ENCODE results near the gene MIOS.

Gene MIOS

DNA sequence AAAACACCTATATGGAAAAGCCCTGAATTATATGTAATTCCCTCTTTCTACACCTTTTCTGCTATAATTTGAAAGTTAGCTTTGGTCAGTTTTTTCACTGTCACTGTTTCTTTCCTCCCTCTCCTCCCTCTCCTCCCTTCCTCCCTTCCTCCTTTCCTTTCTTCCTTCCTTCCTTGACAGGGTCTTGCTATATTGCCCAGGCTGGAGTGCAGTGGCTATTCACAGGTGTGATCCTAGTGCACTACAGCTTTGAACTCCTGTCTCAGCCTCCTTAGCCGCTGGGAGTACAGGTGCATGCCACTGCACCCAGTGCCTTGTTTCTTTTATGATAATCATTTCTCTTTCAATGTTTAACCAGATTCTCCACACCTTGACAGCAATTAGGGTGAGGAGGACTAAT is 51.7 kb downstream of the MIOS start:
- no peaks in the 10 kb centered on the region for H3K36me3 ChIP-seq (ENCODE audit: insufficient read depth)
- H3K4me3 ChIP-seq (IDR thresholded peaks at IDR 0.05; ENCODE audit: insufficient read depth, low read depth, low read length): no peak overlapping the region
- no peaks in the 10 kb centered on the region for H3K4me1 ChIP-seq (ENCODE audit: low read depth, poor library complexity, severe bottlenecking)
- H2AFZ ChIP-seq (ENCODE audit: low read depth): no peak overlapping the region
- no peak overlapping the region for H3K9ac ChIP-seq
- no peaks in the 10 kb centered on the region for H3K79me2 ChIP-seq (ENCODE audit: insufficient read depth, low read depth)
- no peaks in the 10 kb centered on the region for H4K20me1 ChIP-seq (ENCODE audit: insufficient read depth)
- H3K4me2 ChIP-seq: no peak overlapping the region
- no peak overlapping the region for H3K27ac ChIP-seq
- no peaks in the 10 kb centered on the region for H3K27me3 ChIP-seq (ENCODE audit: insufficient read depth, low read depth)
- TF ChIP-seq, protein P1, sequence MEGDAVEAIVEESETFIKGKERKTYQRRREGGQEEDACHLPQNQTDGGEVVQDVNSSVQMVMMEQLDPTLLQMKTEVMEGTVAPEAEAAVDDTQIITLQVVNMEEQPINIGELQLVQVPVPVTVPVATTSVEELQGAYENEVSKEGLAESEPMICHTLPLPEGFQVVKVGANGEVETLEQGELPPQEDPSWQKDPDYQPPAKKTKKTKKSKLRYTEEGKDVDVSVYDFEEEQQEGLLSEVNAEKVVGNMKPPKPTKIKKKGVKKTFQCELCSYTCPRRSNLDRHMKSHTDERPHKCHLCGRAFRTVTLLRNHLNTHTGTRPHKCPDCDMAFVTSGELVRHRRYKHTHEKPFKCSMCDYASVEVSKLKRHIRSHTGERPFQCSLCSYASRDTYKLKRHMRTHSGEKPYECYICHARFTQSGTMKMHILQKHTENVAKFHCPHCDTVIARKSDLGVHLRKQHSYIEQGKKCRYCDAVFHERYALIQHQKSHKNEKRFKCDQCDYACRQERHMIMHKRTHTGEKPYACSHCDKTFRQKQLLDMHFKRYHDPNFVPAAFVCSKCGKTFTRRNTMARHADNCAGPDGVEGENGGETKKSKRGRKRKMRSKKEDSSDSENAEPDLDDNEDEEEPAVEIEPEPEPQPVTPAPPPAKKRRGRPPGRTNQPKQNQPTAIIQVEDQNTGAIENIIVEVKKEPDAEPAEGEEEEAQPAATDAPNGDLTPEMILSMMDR (conservative IDR thresholded peaks at IDR 0.05; ENCODE audit: low read depth, low read length): no peak

DNA sequence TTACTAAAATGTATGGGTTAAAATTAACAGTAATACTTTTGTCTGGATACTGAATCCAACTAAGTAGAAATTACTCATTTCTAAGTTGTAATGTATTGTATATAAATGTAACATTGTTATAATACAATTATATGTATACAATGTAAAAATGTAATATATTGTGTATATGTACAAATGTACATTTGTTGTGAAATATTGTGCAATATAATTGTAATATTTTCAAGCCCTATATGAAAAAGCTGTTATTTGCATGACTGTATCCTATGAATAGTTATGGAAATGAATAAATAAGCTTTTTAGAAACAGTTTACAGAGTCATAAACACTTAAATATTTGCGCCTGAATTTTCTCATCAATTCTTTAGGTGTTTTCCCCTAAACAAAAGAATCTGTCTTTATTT is 53.6 kb downstream of the MIOS start:
- H3K36me3 ChIP-seq (ENCODE audit: insufficient read depth): no peaks in the 10 kb centered on the region
- no peak overlapping the region for H3K9ac ChIP-seq
- H3K4me2 ChIP-seq: no peak overlapping the region
- H3K27ac ChIP-seq: no peak overlapping the region
- H3K4me1 ChIP-seq (ENCODE audit: low read depth, poor library complexity, severe bottlenecking): no peaks in the 10 kb centered on the region
- no peak overlapping the region for H3K4me3 ChIP-seq (IDR thresholded peaks at IDR 0.05; ENCODE audit: insufficient read depth, low read depth, low read length)
- no peaks in the 10 kb centered on the region for H4K20me1 ChIP-seq (ENCODE audit: insufficient read depth)
- no peaks in the 10 kb centered on the region for H3K27me3 ChIP-seq (ENCODE audit: insufficient read depth, low read depth)
- H2AFZ ChIP-seq (ENCODE audit: low read depth): no peak overlapping the region
- no peaks in the 10 kb centered on the region for H3K79me2 ChIP-seq (ENCODE audit: insufficient read depth, low read depth)
- TF ChIP-seq, protein P1 (conservative IDR thresholded peaks at IDR 0.05; ENCODE audit: low read depth, low read length): no peak

DNA sequence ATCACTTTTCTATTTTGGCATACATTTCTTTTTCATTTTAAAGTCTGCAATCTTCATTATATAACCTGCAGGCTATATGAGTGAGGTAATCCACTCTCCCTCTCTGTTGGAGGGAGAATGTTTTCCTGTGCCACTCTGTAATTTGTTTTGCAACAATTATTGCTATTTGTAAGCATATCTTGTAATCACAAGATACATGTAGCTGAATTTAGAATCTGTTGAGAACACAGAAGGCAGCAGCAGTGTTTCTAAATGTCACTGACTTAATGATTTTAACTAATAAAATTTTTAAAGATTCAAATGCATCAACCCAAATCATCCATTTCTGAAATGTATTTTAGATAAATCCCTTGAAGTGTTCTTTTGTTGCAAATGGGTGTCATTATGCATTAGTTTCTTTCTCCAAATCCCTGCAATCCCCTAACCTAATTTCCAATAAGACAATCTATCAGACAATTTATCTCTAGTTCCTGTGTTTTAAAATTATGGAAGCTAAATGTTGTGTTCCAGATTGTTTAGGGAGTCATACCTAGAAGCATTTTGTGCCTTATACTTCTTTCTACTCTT is 54.0 kb downstream of the MIOS start:
- Histone ChIP-seq H3K36me3 (ENCODE audit: insufficient read depth) (no peaks in the 10 kb centered on the region), H3K4me2 (no peak overlapping the region), H3K4me1 (ENCODE audit: low read depth, poor library complexity, severe bottlenecking) (no peaks in the 10 kb centered on the region), H4K20me1 (ENCODE audit: insufficient read depth) (no peaks in the 10 kb centered on the region), H3K79me2 (ENCODE audit: insufficient read depth, low read depth) (no peaks in the 10 kb centered on the region), H3K4me3 (IDR thresholded peaks at IDR 0.05; ENCODE audit: insufficient read depth, low read depth, low read length) (no peak overlapping the region), H3K9ac (no peak overlapping the region), H3K27ac (no peak overlapping the region), H3K27me3 (ENCODE audit: insufficient read depth, low read depth) (no peaks in the 10 kb centered on the region), H2AFZ (ENCODE audit: low read depth) (no peak overlapping the region)
- TF ChIP-seq, protein P1 (conservative IDR thresholded peaks at IDR 0.05; ENCODE audit: low read depth, low read length): no peak

DNA sequence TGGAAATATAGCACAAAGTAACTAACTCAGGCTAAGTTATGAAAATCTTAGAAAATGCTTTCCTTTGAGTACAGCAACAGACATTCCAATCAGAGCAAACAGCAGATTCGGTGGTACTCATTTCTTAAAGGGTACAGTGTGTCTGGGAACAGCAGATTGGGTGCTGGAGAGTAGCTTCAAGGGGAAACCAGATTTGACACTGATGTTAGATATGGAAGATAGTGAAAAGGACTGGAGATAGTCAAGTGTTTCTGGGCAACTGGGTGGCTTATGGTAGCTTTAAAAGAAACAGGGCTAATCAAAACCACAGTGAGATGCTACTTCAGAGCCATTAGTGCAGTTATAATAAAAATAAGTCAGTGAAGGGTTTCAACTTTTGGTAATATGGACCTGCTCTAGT is 61.8 kb downstream of the MIOS start:
- no peaks in the 10 kb centered on the region for H3K4me1 ChIP-seq (ENCODE audit: low read depth, poor library complexity, severe bottlenecking)
- no peak overlapping the region for H2AFZ ChIP-seq (ENCODE audit: low read depth)
- TF ChIP-seq, protein P1 (conservative IDR thresholded peaks at IDR 0.05; ENCODE audit: low read depth, low read length): no peak

More for the DNA sequence above, 61.8 kb downstream of the MIOS start:
- Histone ChIP-seq H3K79me2 (ENCODE audit: insufficient read depth, low read depth) (no peaks in the 10 kb centered on the region), H3K27me3 (ENCODE audit: insufficient read depth, low read depth) (no peaks in the 10 kb centered on the region), H3K9ac (no peak overlapping the region), H3K4me2 (no peak overlapping the region), H3K4me3 (IDR thresholded peaks at IDR 0.05; ENCODE audit: insufficient read depth, low read depth, low read length) (no peak overlapping the region), H4K20me1 (ENCODE audit: insufficient read depth) (no peaks in the 10 kb centered on the region), H3K27ac (no peak overlapping the region), H3K36me3 (ENCODE audit: insufficient read depth) (no peaks in the 10 kb centered on the region)
